Right cardiac atrium (tissue), 5 donors: ENCODE measurements around the gene LMNTD1. TPM values are rescaled to one million over a fixed set of nuclear protein-coding genes. Genes with fewer than 3 reads are reported as not detected.
A peak's percentile ranks its signal among the peaks of the same experiment; 100 is the strongest.

ENCODE experiments used
- ATAC-seq, 2 donors: fragments of 200-7000 bp; cut with Tn5 transposase; one replicate each; pipeline versions ENCODE4 v1.8.0 to v1.9.1; 2020; ENCODE audit warnings: moderate library complexity in 2 of 2, mild to moderate bottlenecking in 1 of 2
- DNase-seq, 3 donors: peaks; one replicate each; pipeline ENCODE4 v3.0.0-alpha.2; 2020
- H3K27ac ChIP-seq: one replicate; pipeline ENCODE4 v1.5.1; 2013; ENCODE audit warnings: mild to moderate bottlenecking, low read length, control low read depth, moderate library complexity
- H3K27me3 ChIP-seq: one replicate; pipeline ENCODE4 v1.6.1; 2013; ENCODE audit not compliant: control insufficient read depth, insufficient read depth
- H3K4me1 ChIP-seq: one replicate; pipeline ENCODE4 v1.6.1; 2013; ENCODE audit warnings: low read length; ENCODE audit not compliant: control insufficient read depth, insufficient read depth
- H3K4me3 ChIP-seq: one replicate; pipeline ENCODE4 v1.5.1; 2013; ENCODE audit warnings: low read length, control low read depth
- H3K9me3 ChIP-seq: one replicate; pipeline ENCODE4 v1.6.1; 2013; ENCODE audit warnings: low read length; ENCODE audit not compliant: control insufficient read depth
- WGBS: extraction: QIAGEN DNeasy Blood & Tissue Kit; methylation state at CpG from one replicate; pipeline ENCODE4 v1.1.7; 2013; 5-methylcytosine and 5-hydroxymethylcytosine counted together
- intact Hi-C, 4 donors: fragments of 100-400 bp; cut with DNase I; formaldehyde crosslinking; loops; one replicate each; pipeline versions ENCODE4 v1.11.0 to v1.14.0; 2022 to 2023
- polyA plus RNA-seq: library from polyadenylated mRNA; stranded (reverse); fragments of 200-250 nt; gene quantifications from one replicate; pipeline ENCODE4 v1.2.3, GENCODE V29; 2013
- total RNA-seq, 4 donors: library from RNA; stranded (reverse); fragmentation: NEBNext Ultra II Directional; extraction: Animal tissue kit (Norgen Biotek cat#: 25700); gene quantifications; one replicate each; pipeline ENCODE4 v1.2.1, GENCODE V29; 2021
- donor health status: healthy with polysubstance abuse.
- donor health status: DM: no; HTN: yes; CAD: no.
- donor health status: DM: no; HTN: no; CAD: no.
- donor health status: DM: no; HTN: yes; CAD: no; lungs with severe emphysema.
- donor health status: DM: yes; HTN: yes; CAD: no.

LMNTD1 gene
- total and polyA plus RNA-seq, 5 donors = 0.35 to 1.7 (median 0.78) TPM; not detected in 2

DNA sequence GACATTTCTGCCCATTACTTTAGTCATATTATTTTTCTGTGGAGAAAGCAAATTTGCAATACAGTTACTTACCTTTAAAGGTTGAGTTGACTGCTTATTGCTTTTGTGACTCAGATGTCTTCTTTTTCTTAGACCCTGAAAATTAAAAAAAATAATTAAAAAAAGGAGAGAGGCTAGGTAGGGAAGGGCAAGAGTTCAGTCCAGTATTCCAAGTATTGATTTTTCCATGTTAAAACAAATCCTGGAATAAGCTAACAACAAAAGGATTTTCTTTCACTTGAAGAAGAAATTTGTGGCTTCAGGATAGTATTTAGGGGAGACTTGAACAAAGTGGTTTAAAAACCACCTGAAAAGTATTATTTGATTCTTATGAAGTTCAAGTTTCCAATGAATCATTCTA is 49.4 kb downstream of the LMNTD1 start:
- intact Hi-C loops = no loop called here
- Histone ChIP-seq H3K9me3 (no peaks in the 10 kb centered on the region), H3K27me3 (no peaks in the 10 kb centered on the region), H3K4me3 (no peak overlapping the region), H3K27ac (no peak overlapping the region), H3K4me1 (no peaks in the 10 kb centered on the region)
- DNase-seq (no peak), ATAC-seq (no peak)

DNA sequence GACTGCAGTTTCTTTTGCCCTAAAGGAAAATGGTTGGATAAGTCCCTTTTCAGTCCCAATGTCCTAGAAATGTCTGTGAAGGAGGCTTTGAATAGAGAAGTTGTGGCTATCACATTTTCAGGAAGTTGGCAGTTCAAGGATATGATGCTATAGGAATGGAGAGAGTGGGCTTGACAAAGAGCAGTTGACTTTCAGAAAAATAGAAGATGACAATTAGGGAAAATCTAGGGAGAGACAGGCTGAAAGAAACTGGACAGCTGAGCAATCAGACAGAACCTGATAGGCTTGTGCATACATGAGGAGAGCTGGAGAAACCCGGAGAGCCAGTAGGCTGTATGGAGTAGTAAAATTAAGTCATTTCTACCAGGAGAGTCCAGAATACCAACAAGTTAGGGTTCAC is 50.5 kb downstream of the LMNTD1 start:
- ATAC-seq = no peak
- intact Hi-C loops = no loop called here

DNA sequence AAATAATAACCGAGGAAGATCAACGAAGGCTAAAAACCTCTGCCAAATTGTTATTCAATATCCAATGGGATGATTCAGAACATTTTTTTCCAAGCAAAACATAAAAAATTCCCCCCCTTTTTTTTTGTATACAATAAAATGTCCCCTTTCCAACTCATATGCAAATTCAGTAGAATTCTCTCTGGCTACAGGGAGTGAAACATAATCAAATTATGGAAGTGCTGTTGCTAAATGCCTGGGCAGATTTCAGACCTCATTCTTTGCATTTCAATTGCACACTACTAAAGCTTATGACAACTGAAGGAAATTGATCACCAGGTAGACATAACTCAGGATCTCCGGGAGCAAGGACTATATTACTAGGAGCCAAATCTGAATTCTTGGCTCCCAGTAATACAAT is 51.0 kb downstream of the LMNTD1 start:
- H3K9me3 ChIP-seq = no peaks in the 10 kb centered on the region
- H3K27ac ChIP-seq = no peak overlapping the region
- no peaks in the 10 kb centered on the region for H3K27me3 ChIP-seq
- WGBS = 91% methylated on average over 3 of the region's 3 CpGs
- H3K4me1 ChIP-seq = no peaks in the 10 kb centered on the region
- intact Hi-C loops = no loop called here
- H3K4me3 ChIP-seq = no peak overlapping the region
- ATAC-seq = no peak
- DNase-seq = no peak

More for the DNA sequence above, 50.5 kb downstream of the LMNTD1 start:
- Histone ChIP-seq H3K9me3 (no peaks in the 10 kb centered on the region), H3K4me1 (no peaks in the 10 kb centered on the region), H3K4me3 (no peak overlapping the region), H3K27ac (no peak overlapping the region), H3K27me3 (no peaks in the 10 kb centered on the region)
- no peak for DNase-seq
- whole genome bisulfite sequencing = 79% methylated on average over 1 of the region's 1 CpG

DNA sequence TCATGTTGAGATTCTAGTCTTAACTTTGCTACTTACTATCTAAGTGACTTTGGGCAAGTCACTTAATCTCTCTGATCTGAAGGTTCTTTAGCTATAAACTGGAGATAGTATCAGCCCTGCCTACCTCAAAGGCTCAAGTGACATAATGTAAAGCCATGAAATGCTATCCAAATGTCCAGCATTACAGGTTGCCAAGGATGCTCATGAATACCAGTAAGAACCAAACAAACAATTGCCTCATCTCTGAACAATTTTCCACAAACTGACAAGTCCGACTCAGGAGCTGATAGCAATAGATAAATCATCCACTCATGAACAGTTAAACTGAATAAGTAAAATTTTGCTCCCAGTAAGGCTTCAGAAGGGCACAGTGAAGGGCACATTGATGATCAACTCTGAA is 51.5 kb downstream of the LMNTD1 start:
- ATAC-seq = no peak
- DNase-seq = no peak
- intact Hi-C loops = no loop called here
- H3K4me3 ChIP-seq = no peak overlapping the region
- H3K27me3 ChIP-seq = no peaks in the 10 kb centered on the region
- no peak overlapping the region for H3K27ac ChIP-seq
- WGBS = 39% methylated on average over 1 of the region's 1 CpG
- no peaks in the 10 kb centered on the region for H3K9me3 ChIP-seq
- H3K4me1 ChIP-seq = no peaks in the 10 kb centered on the region

DNA sequence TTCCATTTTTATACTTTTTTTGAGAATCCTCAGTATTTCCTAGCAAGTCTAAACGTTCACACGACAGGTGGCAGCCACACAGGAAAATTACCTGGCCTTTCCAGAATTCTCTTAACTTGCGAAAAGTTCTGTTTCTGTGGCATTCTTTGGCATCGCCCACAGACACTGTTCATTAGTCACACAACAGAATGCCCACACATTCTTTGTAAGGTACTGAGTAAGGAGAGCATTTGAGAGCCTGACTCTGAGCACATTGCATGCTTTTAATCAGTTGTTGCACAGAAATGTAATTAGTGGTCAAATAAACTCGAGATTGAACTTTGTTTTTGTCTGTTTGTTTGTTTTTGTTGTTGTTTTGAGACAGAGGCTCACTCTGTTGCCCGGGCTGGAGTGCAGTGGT is 52.4 kb downstream of the LMNTD1 start:
- H3K9me3 ChIP-seq = no peaks in the 10 kb centered on the region
- DNase-seq = no peak
- H3K27me3 ChIP-seq = no peaks in the 10 kb centered on the region
- no peak overlapping the region for H3K27ac ChIP-seq
- H3K4me1 ChIP-seq = no peaks in the 10 kb centered on the region
- intact Hi-C loops = no loop called here
- ATAC-seq = no peak
- H3K4me3 ChIP-seq = no peak overlapping the region
- WGBS = 81% methylated on average over 6 of the region's 6 CpGs

DNA sequence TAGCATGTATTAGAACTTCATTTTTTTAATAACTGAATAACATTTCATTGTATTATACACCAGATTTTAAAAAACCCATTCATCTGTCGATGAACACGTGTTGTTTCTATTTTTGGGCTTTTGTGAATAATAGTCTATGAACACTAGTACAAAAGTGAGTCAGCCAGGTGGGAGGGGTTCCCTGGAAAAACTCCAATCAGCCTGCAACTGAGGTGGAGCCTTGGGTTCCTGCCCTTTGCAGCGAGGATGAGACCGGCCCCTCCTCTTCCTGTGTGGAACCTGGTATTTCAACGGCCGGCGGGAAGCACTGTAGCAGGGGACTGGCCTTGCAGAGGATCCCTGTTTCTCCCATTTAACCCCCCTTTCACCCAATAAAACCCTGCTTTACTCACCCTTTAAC is 56.1 kb downstream of the LMNTD1 start:
- Histone ChIP-seq H3K4me3 (no peak overlapping the region), H3K27ac (no peak overlapping the region), H3K9me3 (no peaks in the 10 kb centered on the region), H3K4me1 (no peaks in the 10 kb centered on the region), H3K27me3 (no peaks in the 10 kb centered on the region)
- peak in 1 of 3 donors; percentile 41 for DNase-seq
- WGBS = 61% methylated on average over 7 of the region's 7 CpGs
- intact Hi-C loops = no loop called here
- ATAC-seq = no peak

DNA sequence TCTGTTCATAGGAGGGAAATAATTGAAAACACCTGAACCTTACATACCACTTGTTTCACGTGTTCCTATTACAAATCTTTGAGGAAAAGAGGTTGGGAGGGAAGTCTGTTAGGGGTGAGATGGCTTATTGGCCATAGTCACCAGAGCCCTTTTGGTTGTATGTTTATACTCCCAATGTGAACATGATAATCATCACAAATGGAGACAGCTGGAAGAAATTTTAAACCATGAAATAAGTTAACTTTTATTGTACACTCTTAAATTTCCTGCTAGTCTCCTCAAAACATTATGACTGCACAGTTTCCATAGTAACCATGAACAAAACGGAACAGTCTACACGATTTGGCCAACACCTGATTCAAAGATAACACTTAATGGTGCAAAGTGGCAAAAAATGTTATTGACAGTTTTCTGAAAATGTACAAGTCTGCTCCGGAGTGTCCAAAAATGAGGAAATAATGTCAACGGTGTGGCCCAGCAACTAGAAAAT is 56.9 kb downstream of the LMNTD1 start:
- no peaks in the 10 kb centered on the region for H3K9me3 ChIP-seq
- 40% methylated on average over 5 of the region's 5 CpGs for WGBS
- H3K27ac ChIP-seq = no peak overlapping the region
- DNase-seq (no peak), ATAC-seq (no peak)
- H3K27me3 ChIP-seq = no peaks in the 10 kb centered on the region
- H3K4me3 ChIP-seq = no peak overlapping the region
- H3K4me1 ChIP-seq = no peaks in the 10 kb centered on the region
- intact Hi-C loops = no loop called here

DNA sequence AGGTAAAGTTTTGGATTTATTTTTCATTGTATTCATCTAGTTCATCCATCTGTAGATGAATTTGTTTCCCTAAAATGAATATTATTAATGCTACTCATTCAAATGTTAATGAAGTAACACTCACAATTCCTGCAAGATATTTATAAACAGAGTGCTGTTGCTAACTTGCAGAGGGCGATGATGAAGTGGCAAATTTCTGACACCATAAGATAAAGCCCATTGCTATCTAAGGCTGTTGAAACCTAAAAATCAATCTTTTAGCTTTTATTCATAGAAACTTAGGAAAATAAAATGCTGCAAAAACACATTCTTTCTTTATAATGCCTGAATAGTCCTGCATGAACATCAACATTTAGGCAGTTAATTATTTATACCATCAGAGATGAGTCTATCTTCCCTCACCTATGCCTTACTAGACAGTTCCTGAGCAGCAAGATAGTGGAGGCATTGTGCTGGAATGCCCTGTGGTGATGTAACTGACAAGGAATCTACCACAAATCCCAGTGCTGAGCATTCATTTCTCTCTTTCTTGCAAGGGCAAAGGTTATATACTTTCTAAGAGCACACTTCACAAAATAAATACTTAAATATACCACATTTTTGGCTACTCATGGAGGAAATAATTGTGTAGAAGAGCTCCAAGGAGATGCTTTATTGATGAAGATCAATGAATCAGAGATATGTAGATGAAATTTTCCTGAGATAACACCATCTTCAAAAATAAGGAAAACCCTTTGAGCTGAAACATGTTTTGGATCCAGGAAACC is 57.6 kb downstream of the LMNTD1 start:
- H3K27me3 ChIP-seq = no peaks in the 10 kb centered on the region
- WGBS = 49% methylated on average over 1 of the region's 1 CpG

DNA sequence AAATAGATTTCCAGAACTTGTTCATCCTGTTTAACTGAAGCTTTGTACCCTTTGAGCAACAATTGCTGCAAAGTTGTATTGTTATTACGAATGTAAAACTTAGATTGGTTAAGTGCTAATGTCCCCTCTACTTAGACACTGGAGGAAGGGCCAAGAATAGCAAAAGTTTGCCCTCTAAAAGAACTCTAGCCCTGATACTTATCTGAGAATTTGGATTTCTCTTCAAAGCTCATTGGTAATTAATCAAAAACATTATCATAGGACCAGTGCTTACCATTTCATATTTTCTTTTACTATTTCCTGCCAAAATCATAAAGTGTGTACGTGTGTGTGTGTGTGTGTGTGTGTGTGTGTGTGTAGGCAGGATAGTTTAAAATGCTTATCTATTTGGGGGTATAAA is 58.2 kb downstream of the LMNTD1 start:
- no peak for DNase-seq
- intact Hi-C loops = no loop called here
- no peak overlapping the region for H3K27ac ChIP-seq
- 35% methylated on average over 2 of the region's 2 CpGs for WGBS
- no peak for ATAC-seq
- no peaks in the 10 kb centered on the region for H3K4me1 ChIP-seq
- no peaks in the 10 kb centered on the region for H3K27me3 ChIP-seq
- H3K9me3 ChIP-seq = no peaks in the 10 kb centered on the region
- H3K4me3 ChIP-seq = no peak overlapping the region

More for the DNA sequence above, 57.6 kb downstream of the LMNTD1 start:
- Histone ChIP-seq H3K27ac (no peak overlapping the region), H3K4me1 (no peaks in the 10 kb centered on the region), H3K9me3 (no peaks in the 10 kb centered on the region), H3K4me3 (no peak overlapping the region)
- ATAC-seq = peak; percentile 44 to 75
- no peak for DNase-seq
- intact Hi-C loops = no loop called here

DNA sequence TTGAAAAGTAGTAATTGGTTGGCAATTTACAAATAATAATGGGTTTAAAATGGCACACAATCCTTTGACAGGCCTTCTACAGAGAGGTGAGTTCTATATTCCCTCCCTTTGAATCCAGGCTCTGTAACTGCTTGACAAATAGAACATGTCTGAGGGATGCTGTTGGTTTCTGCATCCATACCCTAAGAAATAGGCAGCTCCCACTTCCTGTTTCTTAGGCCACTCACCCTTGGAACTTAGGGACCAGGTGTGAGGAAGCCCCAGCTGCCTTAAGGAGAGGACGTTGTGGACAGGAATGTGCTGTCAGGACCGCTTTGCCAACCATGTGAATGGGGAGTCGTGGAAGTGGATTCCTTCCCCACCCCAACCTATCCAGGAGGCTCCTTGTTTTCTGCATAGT is 59.4 kb downstream of the LMNTD1 start:
- no peaks in the 10 kb centered on the region for H3K4me1 ChIP-seq
- H3K4me3 ChIP-seq = no peak overlapping the region
- ATAC-seq = no peak
- WGBS = 70% methylated on average over 3 of the region's 3 CpGs
- H3K9me3 ChIP-seq = no peaks in the 10 kb centered on the region
- DNase-seq = no peak
- intact Hi-C loops = no loop called here
- H3K27ac ChIP-seq = no peak overlapping the region
- no peaks in the 10 kb centered on the region for H3K27me3 ChIP-seq

DNA sequence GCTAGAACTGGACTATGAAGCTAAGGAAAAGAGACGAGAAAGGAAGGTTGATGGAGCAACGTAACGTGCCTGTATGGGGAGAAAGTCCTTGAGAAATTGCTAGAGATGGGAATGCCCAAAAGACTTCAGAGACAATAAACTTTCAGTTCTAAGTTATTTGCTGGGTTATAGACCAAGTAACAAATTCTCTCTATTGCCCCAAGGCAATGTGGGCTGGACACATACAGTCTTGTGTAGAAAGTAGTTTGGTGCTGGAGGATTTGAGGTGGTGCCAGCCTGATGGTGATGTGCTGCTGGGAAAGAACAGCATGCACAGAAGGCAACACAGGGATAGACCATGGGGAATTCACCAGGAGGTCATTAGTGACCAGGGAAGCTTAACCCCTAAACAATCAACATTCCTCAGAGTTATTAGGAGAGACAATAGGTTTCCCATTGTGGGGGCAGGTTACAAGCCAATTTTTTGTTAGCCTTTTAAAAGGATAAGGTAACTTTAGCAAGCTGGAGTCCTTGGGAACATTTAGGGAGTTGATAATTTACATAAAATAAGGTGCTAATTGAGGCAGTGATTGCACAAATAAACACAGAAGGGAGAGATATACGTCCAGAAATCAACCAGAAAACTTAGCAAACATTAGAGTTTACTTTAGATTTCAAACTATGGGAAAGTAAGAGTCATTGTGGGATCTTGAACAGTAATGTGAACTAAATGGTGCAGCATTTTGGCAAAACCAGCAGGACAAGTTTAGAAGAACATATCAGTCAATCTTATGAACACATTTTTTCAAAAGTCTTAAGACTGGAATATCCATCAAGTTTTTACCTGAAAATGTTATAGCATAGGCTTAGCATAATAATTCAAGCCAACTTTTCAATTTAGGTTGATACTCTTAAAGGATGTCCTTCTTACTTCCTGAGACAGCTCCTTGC is 61.4 kb downstream of the LMNTD1 start:
- ATAC-seq (no peak), DNase-seq (no peak)
- Histone ChIP-seq H3K4me1 (no peaks in the 10 kb centered on the region), H3K27ac (no peak overlapping the region), H3K27me3 (no peaks in the 10 kb centered on the region), H3K9me3 (no peaks in the 10 kb centered on the region), H3K4me3 (no peak overlapping the region)
- intact Hi-C loops = no loop called here
- WGBS = 64% methylated on average over 4 of the region's 4 CpGs
